CD1c-positive myeloid dendritic cell (primary cell): ENCODE results near the gene CLEC2L.

Experiments used
- DNase-seq: peaks from one replicate; pipeline ENCODE4 v3.0.0-alpha.2; 2016; ENCODE audit errors: extremely low spot score

Gene CLEC2L

DNA sequence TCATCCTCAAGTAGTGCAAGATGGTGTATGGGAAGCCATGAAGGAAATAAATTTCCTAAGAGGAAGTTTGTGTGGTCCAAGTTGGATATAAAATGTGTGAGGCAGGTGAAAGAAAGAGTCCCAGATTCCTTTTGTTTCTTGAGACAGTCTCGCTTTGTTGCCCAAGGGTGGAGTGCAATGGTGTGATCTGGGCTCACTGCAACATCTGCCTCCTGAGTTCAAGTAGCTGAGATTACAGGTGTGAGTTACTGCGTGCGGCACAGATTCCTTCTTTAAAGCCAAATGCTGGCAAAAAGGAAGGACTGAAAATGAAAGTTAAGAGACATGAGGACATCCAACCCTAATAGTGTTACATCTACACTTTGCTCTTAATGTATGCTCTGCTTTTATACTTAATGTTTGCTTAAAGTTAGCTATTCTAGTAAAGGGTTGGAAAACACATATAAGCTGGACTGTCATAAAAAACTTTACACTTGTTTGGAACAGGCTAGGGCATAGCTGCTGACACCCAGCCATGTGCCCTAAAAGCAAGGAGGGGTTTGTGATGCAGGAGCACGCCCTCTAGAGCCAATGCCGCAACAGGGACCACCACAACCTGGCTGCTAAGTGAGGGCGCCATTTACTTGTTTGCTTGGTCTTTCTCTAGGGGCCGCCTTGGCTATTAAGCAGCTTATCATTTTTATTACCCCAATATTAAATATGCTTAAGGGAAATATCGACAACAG is 34.5 kb downstream of the CLEC2L start:
- DNase-seq: no peak

- DNase-seq: no peak
Observed at GRCh38 chr7:139559364-139560105, 36.0 kb downstream of the CLEC2L start.

GRCh38 chr7:139560199-139560598 is 36.7 kb downstream of the CLEC2L start:
- no peak for DNase-seq

GRCh38 chr7:139560678-139561077 is 37.2 kb downstream of the CLEC2L start:
- DNase-seq: no peak

- DNase-seq: no peak
Observed at GRCh38 chr7:139562491-139562890, 39.0 kb downstream of the CLEC2L start.

GRCh38 chr7:139562961-139563565 is 39.6 kb downstream of the CLEC2L start:
- DNase-seq: peak; percentile 49

GRCh38 chr7:139563856-139564255 is 40.4 kb downstream of the CLEC2L start:
- no peak for DNase-seq

- DNase-seq: no peak
Observed at GRCh38 chr7:139566075-139566474, 42.6 kb downstream of the CLEC2L start.

DNA sequence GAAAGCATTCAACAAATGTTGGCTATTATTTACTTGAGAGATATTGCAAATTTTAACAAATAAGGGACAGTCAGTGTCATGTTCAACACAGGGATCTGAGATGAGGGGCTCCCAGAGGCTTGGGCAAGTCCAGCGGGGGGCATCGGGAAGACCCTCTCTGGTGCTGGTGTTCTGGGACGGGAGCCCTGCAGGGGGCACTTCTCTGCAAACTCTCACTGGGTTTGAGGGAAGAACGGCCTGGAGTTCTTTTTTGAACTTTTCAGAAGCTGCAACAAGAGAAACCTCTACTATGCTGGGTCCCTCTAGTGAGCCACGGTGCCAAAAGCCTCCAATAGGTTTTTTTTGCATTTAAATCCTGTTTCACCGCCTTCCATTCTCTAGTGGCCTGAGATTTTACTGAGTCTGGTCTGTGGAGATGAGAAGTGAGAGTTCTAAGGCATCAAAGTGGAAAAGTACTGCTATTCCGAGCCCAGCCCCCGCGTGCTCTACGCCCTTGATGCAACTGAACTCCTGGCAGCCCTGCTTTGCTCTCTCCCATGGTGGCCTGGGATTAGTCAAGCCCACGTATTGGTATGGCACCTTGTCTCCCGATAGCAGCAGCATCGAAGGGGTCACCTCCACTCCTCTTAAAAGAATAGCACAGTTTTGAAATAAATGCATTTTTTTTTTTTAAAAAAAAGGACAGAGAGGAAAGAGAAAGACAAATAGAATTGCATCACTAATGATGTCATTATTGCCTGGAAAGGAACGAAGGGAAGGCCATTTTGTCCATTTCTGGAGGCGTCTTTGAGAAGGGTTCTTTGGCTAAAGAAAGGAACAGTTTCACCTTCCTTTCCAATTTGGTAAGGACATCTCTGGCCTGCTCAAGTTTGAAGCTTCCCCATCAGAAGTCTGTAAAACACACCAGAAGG is 43.5 kb downstream of the CLEC2L start:
- DNase-seq: no peak

- DNase-seq: no peak
Observed at GRCh38 chr7:139567647-139568345, 44.3 kb downstream of the CLEC2L start.

- DNase-seq: no peak
Observed at GRCh38 chr7:139568346-139568675, 44.8 kb downstream of the CLEC2L start.

- no peak for DNase-seq
Observed at GRCh38 chr7:139568813-139569490, 45.5 kb downstream of the CLEC2L start.

- no peak for DNase-seq
Observed at GRCh38 chr7:139570119-139570518, 46.6 kb downstream of the CLEC2L start.

- DNase-seq: no peak
Observed at GRCh38 chr7:139570626-139571025, 47.1 kb downstream of the CLEC2L start.

- no peak for DNase-seq
Observed at GRCh38 chr7:139571190-139571589, 47.7 kb downstream of the CLEC2L start.

- DNase-seq: no peak
Observed at GRCh38 chr7:139571651-139572050, 48.2 kb downstream of the CLEC2L start.

DNA sequence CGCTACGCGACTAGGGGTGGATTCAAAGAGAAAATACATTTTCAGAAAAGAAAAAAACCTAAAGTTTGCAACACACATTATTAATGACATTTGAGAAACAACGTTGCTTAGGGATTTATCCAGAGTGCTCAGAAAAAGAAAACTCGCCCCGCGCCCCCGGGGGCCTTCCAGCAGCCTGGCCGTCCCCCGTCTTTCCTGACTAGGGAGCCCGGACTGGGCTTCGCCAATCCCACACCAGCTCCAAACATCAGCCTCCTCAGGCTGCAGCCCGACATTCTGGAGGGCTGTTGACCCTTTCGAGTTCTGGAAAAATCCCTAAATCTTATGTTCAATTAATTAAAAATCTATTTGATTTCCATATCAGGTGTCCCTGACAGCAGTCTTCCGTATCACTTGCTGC is 48.6 kb downstream of the CLEC2L start:
- DNase-seq: no peak

- DNase-seq: no peak
Observed at GRCh38 chr7:139572704-139573385, 49.4 kb downstream of the CLEC2L start.

DNA sequence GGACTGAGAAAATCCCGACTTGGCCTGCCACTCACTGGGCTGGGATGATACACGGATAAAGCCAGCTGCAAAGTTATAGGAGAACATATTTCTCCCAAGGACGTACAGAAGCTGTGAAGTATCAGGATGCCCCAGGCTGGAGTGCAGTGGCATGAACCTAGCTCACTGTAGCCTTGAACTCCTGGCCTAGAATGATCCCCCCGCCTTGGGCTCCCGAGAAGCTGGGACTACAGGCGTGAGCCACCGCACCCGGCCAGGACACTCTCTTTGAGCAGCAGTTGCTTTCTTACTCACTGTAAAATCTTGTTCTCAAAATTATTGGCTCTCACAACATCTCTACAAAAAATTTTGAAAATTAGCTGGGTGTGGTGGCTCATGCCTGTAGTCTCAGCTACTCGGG is 50.4 kb downstream of the CLEC2L start:
- DNase-seq: no peak

DNA sequence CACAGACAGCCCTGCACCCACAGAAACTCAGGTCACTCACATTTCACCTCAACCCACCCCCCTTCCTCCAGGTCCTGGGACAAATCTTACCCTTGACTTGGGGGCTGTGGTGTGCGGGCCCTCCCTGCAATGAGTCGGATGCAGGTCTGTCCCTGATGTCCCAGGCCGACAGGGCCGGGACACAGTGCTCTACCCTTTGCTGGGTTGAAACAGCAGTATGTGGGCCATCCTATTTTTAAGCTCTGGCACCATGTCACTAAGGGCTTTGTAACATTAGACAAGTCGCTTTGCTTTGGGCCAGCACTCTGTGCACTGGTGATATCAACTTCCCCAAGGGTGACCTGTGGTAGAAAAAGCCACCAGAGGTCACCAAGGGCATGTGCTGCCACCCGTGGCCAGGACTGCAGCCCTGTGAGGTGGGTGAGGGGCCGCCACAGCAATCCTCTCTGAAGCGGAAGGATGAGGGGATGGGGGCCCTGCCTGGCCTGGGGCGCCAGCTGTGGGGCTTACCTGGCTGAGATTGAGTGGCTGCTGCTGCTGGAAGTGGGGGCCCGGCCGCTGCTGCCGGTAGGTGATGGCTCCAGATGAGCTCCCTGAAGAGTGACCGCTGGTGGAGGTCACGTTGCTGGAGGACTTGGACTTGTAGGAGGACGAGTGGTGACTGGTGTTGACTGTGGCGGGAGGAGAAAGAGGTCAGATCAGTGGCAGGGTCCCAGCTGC is 51.3 kb downstream of the CLEC2L start:
- DNase-seq: no peak
